ENCODE measurements around the gene CARHSP1. TPM values are rescaled to one million over a fixed set of nuclear protein-coding genes. Genes with fewer than 3 reads are reported as not detected.

Gene CARHSP1
- polyA plus RNA-seq, 1 of the 3 experiments (the other 2 are of a cell fraction) = 93.6 TPM

- no peak overlapping the region for H3K9ac ChIP-seq
- 91% methylated on average over 4 of the region's 5 CpGs for WGBS (ENCODE audit: low lambda C conversion rate)
- H3K9me3 ChIP-seq = no peaks in the 10 kb centered on the region
- peaks cover 21 to 59% of the 10 kb centered on the region in 2 experiments for H3K36me3 ChIP-seq (replicated peaks in 1 of 2; ENCODE audit: control insufficient read depth in 1 of 2, insufficient read depth in 2 of 2, low read length in 1 of 2)
- ChIA-PET POLR2A (no interaction called here), CTCF (interaction anchor here (1.0 to 3.2 kb wide), 4 partner anchors 10 to 122 kb away, joined by 3 to 15 read pairs (median 4); no protein-coding TSS in a partner anchor)
- no peaks in the 10 kb centered on the region for H3K79me2 ChIP-seq (ENCODE audit: insufficient read depth)
- no peak overlapping the region for H3K4me2 ChIP-seq
- H3K27ac ChIP-seq (ENCODE audit: low read depth in 2 of 2, low read length in 1 of 2) = no peak overlapping the region
- no peaks in the 10 kb centered on the region for H3K9me2 ChIP-seq
- H3F3A ChIP-seq (replicated peaks; ENCODE audit: insufficient read depth) = peaks cover 6% of the 10 kb centered on the region
- H3K27me3 ChIP-seq (ENCODE audit: insufficient read depth) = no peaks in the 10 kb centered on the region
- H4K20me1 ChIP-seq (ENCODE audit: insufficient read depth) = 0 out of 2 replicates have a peak, but pooled peaks cover 12% of the 10 kb centered on the region
- TF ChIP-seq POLR2AphosphoS5 (IDR thresholded peaks at IDR 0.05; ENCODE audit: low read depth, low read length) (no peak), USF1 (IDR thresholded peaks at IDR 0.05; ENCODE audit: borderline replicate concordance, low read depth) (no peak)
- no peak overlapping the region for H3K4me3 ChIP-seq (ENCODE audit: low read depth in 2 of 2, low read length in 1 of 2)
- H2AFZ ChIP-seq (ENCODE audit: low read depth) = no peak overlapping the region
- peaks cover 9 to 41% of the 10 kb centered on the region in 2 experiments; a peak in 2 of 4 replicates for H3K4me1 ChIP-seq (ENCODE audit: control insufficient read depth in 1 of 2, insufficient read depth in 2 of 2, low read depth in 1 of 2, low read length in 1 of 2)
- DNase-seq = no peak
Measured at GRCh38 chr16:8890549-8890921, 21.7 kb upstream of the CARHSP1 start.

GRCh38 chr16:8889893-8890548, 21.2 kb upstream of the CARHSP1 start:
- Histone ChIP-seq H3K9me2 (no peaks in the 10 kb centered on the region), H3K36me3 (replicated peaks in 1 of 2; ENCODE audit: control insufficient read depth in 1 of 2, insufficient read depth in 2 of 2, low read length in 1 of 2) (peaks cover 18 to 54% of the 10 kb centered on the region in 2 experiments), H3K27me3 (ENCODE audit: insufficient read depth) (no peaks in the 10 kb centered on the region), H3K9me3 (no peaks in the 10 kb centered on the region), H3K4me1 (ENCODE audit: control insufficient read depth in 1 of 2, insufficient read depth in 2 of 2, low read depth in 1 of 2, low read length in 1 of 2) (peaks cover 9 to 42% of the 10 kb centered on the region in 2 experiments; a peak in 2 of 4 replicates), H2AFZ (ENCODE audit: low read depth) (no peak overlapping the region), H4K20me1 (ENCODE audit: insufficient read depth) (0 out of 2 replicates have a peak, but pooled peaks cover 12% of the 10 kb centered on the region), H3K27ac (ENCODE audit: low read depth in 2 of 2, low read length in 1 of 2) (no peak overlapping the region), H3F3A (replicated peaks; ENCODE audit: insufficient read depth) (peaks cover 6% of the 10 kb centered on the region), H3K79me2 (ENCODE audit: insufficient read depth) (no peaks in the 10 kb centered on the region), H3K9ac (no peak overlapping the region), H3K4me2 (no peak overlapping the region), H3K4me3 (ENCODE audit: low read depth in 2 of 2, low read length in 1 of 2) (no peak overlapping the region)
- 96% methylated on average over 12 of the region's 14 CpGs for WGBS (ENCODE audit: low lambda C conversion rate)
- DNase-seq = no peak
- CTCF ChIA-PET = interaction anchor here (1.0 to 3.2 kb wide), 7 partner anchors 9 to 123 kb away, joined by 3 to 15 read pairs (median 4); no protein-coding TSS in a partner anchor
- POLR2A ChIA-PET = no interaction called here
- TF ChIP-seq CHD2 (IDR thresholded peaks at IDR 0.05; ENCODE audit: low read length, partially characterized antibody) (no peak), GABPA (IDR thresholded peaks at IDR 0.05; ENCODE audit: low read depth) (no peak), RXRA (IDR thresholded peaks at IDR 0.05; ENCODE audit: borderline replicate concordance, low read depth) (no peak), ZBTB33 (IDR thresholded peaks at IDR 0.05; ENCODE audit: borderline replicate concordance, low read depth) (no peak), USF2 (IDR thresholded peaks at IDR 0.05; ENCODE audit: borderline replicate concordance, low read depth, low read length) (no peak), SIN3A (IDR thresholded peaks at IDR 0.05; ENCODE audit: borderline replicate concordance, low read depth, low read length) (no peak), JUND (IDR thresholded peaks at IDR 0.05) (no peak), TAF1 (IDR thresholded peaks at IDR 0.05; ENCODE audit: borderline replicate concordance, low read depth, low read length) (no peak), TEAD4 (IDR thresholded peaks at IDR 0.05; ENCODE audit: borderline replicate concordance, insufficient read depth) (no peak), CTCF (IDR thresholded peaks at IDR 0.05) (no peak), SMC3 (IDR thresholded peaks at IDR 0.05; ENCODE audit: low read depth, low read length) (no peak), RFX5 (IDR thresholded peaks at IDR 0.05; ENCODE audit: low read length) (no peak), POLR2AphosphoS5 (IDR thresholded peaks at IDR 0.05; ENCODE audit: low read depth, low read length) (no peak), ELF1 (IDR thresholded peaks at IDR 0.05) (no peak), FOXJ3 (CRISPR knock-in tag; IDR thresholded peaks at IDR 0.05) (no peak), GATA2 (CRISPR knock-in tag; IDR thresholded peaks at IDR 0.05) (no peak), RAD21 (IDR thresholded peaks at IDR 0.05; ENCODE audit: low read length) (no peak), NRF1 (IDR thresholded peaks at IDR 0.05; ENCODE audit: low read depth, low read length) (no peak), EZH2phosphoT487 (IDR thresholded peaks at IDR 0.05; ENCODE audit: borderline replicate concordance, low read depth) (no peak)

All from SK-N-SH (cell line).